Mesendoderm (in vitro differentiated cells): ENCODE measurements around the gene MYZAP.

ENCODE experiments used
- DNase-seq: peaks from one replicate; pipeline ENCODE4 v3.0.0; 2013
- H2AK5ac ChIP-seq: 2 replicates; pipeline ENCODE4 v1.6.1; 2013; ENCODE audit warnings: low read length, inconsistent platforms
- H2BK120ac ChIP-seq: 2 replicates; pipeline ENCODE4 v1.6.1; 2013; ENCODE audit warnings: low read depth, mild to moderate bottlenecking, low read length, moderate library complexity, mixed read lengths
- H2BK15ac ChIP-seq: replicated peaks from 2 replicates; pipeline ENCODE4 v1.6.1; 2013; ENCODE audit warnings: low read depth, mild to moderate bottlenecking, moderate library complexity
- H2BK5ac ChIP-seq: 2 replicates; pipeline ENCODE4 v1.6.1; 2013; ENCODE audit warnings: low read length, inconsistent platforms
- H3K18ac ChIP-seq: 2 replicates; pipeline ENCODE4 v1.6.1; 2013; ENCODE audit warnings: mild to moderate bottlenecking, low read length, mixed read lengths
- H3K23ac ChIP-seq: one replicate; pipeline ENCODE4 v1.6.1; 2013; ENCODE audit warnings: low read length
- H3K27ac ChIP-seq: 2 replicates; pipeline ENCODE4 v1.5.1; 2013; ENCODE audit warnings: low read depth, mild to moderate bottlenecking, inconsistent platforms, low read length, moderate library complexity
- H3K27me3 ChIP-seq: 2 replicates; pipeline ENCODE4 v1.6.1; 2013; ENCODE audit warnings: low read length, control low read depth, mild to moderate bottlenecking, inconsistent platforms; ENCODE audit not compliant: insufficient read depth, poor library complexity
- H3K36me3 ChIP-seq: 2 replicates; pipeline ENCODE4 v1.6.1; 2013; ENCODE audit warnings: low read length, inconsistent platforms; ENCODE audit not compliant: control insufficient read depth, insufficient read depth
- H3K4ac ChIP-seq: one replicate; pipeline ENCODE4 v1.6.1; 2013; ENCODE audit warnings: low read depth, mild to moderate bottlenecking, low read length, moderate library complexity
- H3K4me1 ChIP-seq: 2 replicates; pipeline ENCODE4 v1.6.1; 2013; ENCODE audit warnings: low read depth, low read length, inconsistent platforms; ENCODE audit not compliant: control insufficient read depth
- H3K4me2 ChIP-seq: 2 replicates; pipeline ENCODE4 v1.6.1; 2013; ENCODE audit warnings: low read length
- H3K4me3 ChIP-seq: 2 replicates; pipeline ENCODE4 v1.5.1; 2013; ENCODE audit warnings: mild to moderate bottlenecking, low read length
- H3K56ac ChIP-seq: one replicate; pipeline ENCODE4 v1.6.1; 2013; ENCODE audit warnings: low read length
- H3K79me1 ChIP-seq: 2 replicates; pipeline ENCODE4 v1.6.1; 2013; ENCODE audit warnings: low read length, inconsistent platforms
- H3K79me2 ChIP-seq: 2 replicates; pipeline ENCODE4 v1.6.1; 2013; ENCODE audit warnings: mild to moderate bottlenecking, low read length; ENCODE audit not compliant: control insufficient read depth, insufficient read depth
- H3K9ac ChIP-seq: 2 replicates; pipeline ENCODE4 v1.6.1; 2013; ENCODE audit warnings: low read length, inconsistent platforms
- H4K5ac ChIP-seq: one replicate; pipeline ENCODE4 v1.6.1; 2013; ENCODE audit warnings: low read length
- H4K8ac ChIP-seq: one replicate; pipeline ENCODE4 v1.6.1; 2013; ENCODE audit warnings: low read depth, mild to moderate bottlenecking, control low read depth, low read length, moderate library complexity
- WGBS: extraction: QIAGEN DNeasy Blood & Tissue Kit; methylation state at CpG from one replicate; pipeline ENCODE4 v1.1.7; 2013; ENCODE audit warnings: low lambda C conversion rate, missing lambda C conversion rate; ENCODE audit not compliant: insufficient coverage; ENCODE audit errors: extremely low coverage; 5-methylcytosine and 5-hydroxymethylcytosine counted together

Gene MYZAP

DNA sequence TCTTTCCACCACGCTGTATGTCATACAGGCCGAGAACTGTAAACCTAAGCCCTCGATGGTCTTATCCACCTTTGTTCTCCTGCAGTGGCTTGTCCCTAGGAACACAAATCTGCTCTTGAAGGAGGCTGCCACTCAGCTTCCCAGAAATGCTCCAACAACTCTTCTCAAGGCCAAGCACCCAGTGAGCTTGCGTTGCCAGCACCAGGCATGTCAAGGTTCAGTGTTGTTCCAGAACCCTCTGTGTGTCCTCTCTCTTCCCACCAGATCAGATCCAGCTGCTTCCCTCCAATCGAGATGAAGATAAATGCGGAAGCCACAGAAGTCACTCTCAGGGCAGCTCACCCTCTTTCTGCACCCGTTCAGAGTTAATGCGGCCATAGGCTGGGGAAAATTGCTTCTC lies 11.3 kb upstream of the MYZAP start:
- no CpG with 5 or more reads among the region's 8 CpGs for WGBS
- Histone ChIP-seq H3K36me3 (no peaks in the 10 kb centered on the region), H4K8ac (no peak overlapping the region), H4K5ac (no peak overlapping the region), H3K4ac (no peak overlapping the region), H2BK5ac (no peak overlapping the region), H2BK120ac (no peak overlapping the region), H3K4me3 (no peak overlapping the region), H3K9ac (no peak overlapping the region), H3K79me1 (no peaks in the 10 kb centered on the region), H3K18ac (no peak overlapping the region), H2BK15ac (no peak overlapping the region), H3K4me1 (no peaks in the 10 kb centered on the region), H3K56ac (no peak overlapping the region), H2AK5ac (no peak overlapping the region), H3K79me2 (no peaks in the 10 kb centered on the region), H3K27me3 (no peaks in the 10 kb centered on the region), H3K27ac (no peak overlapping the region), H3K23ac (no peak overlapping the region), H3K4me2 (no peak overlapping the region)
- no peak for DNase-seq

DNA sequence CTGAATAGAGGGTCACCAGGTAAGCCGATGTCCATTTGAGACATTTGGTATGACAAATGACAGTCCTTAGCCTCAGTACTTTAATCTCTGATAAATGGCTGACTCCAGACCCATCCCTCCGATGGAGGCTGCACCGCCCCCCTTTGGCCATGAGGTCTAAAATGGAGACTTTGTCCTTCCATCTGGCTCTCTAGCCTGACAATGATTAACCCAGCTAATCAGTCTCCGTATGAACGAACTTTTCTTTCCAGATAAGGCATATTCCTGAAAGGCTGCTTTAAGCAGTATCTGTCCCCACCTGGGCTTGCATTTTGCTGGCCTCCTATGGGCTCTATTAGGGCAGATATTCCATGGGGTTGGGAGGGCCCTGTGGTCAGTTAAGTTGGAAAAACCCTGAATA lies 10.8 kb upstream of the MYZAP start:
- no peak overlapping the region for H4K8ac ChIP-seq
- no peak overlapping the region for H3K4me2 ChIP-seq
- H3K27ac ChIP-seq: no peak overlapping the region
- H3K23ac ChIP-seq: no peak overlapping the region
- H2BK15ac ChIP-seq: no peak overlapping the region
- H2BK120ac ChIP-seq: no peak overlapping the region
- no peak overlapping the region for H2AK5ac ChIP-seq
- H3K4me1 ChIP-seq: no peaks in the 10 kb centered on the region
- no peak overlapping the region for H2BK5ac ChIP-seq
- WGBS: no CpG with 5 or more reads among the region's 5 CpGs
- no peak overlapping the region for H3K9ac ChIP-seq
- no peak overlapping the region for H3K4me3 ChIP-seq
- H3K79me1 ChIP-seq: no peaks in the 10 kb centered on the region
- no peak for DNase-seq
- H4K5ac ChIP-seq: no peak overlapping the region
- H3K27me3 ChIP-seq: no peaks in the 10 kb centered on the region
- no peak overlapping the region for H3K56ac ChIP-seq
- H3K79me2 ChIP-seq: no peaks in the 10 kb centered on the region
- H3K36me3 ChIP-seq: no peaks in the 10 kb centered on the region
- H3K18ac ChIP-seq: no peak overlapping the region
- H3K4ac ChIP-seq: no peak overlapping the region

DNA sequence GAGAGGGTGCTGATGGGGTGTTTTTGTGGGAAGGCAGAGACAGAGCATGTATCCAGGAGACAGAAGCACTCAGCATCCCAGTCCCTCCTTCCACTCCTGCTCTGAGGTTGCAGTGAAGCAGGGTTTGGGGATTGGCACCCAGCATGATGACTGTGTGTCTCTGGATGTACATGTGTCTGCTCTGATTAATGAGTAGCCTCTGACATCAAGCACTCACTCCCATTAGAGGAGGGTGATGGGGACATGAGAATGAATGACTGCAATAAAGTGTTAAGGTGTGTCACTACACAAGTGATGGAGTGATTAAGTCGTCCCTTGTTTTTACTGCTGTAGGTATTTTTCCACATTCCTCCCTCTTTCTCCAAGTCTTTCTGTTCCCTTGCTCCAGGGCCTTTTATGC lies 9.6 kb upstream of the MYZAP start:
- H2BK120ac ChIP-seq: no peak overlapping the region
- no peak overlapping the region for H3K4ac ChIP-seq
- H3K18ac ChIP-seq: no peak overlapping the region
- H3K4me1 ChIP-seq: no peaks in the 10 kb centered on the region
- H3K23ac ChIP-seq: no peak overlapping the region
- no peak overlapping the region for H3K56ac ChIP-seq
- H3K9ac ChIP-seq: no peak overlapping the region
- no peaks in the 10 kb centered on the region for H3K36me3 ChIP-seq
- no peak overlapping the region for H3K4me2 ChIP-seq
- no peak overlapping the region for H2BK5ac ChIP-seq
- H3K79me2 ChIP-seq: no peaks in the 10 kb centered on the region
- H4K5ac ChIP-seq: no peak overlapping the region
- H3K27ac ChIP-seq: no peak overlapping the region
- DNase-seq: no peak
- no peak overlapping the region for H3K4me3 ChIP-seq
- H3K79me1 ChIP-seq: no peaks in the 10 kb centered on the region
- WGBS: no CpG with 5 or more reads among the region's 1 CpG
- no peak overlapping the region for H2BK15ac ChIP-seq
- no peak overlapping the region for H4K8ac ChIP-seq
- H2AK5ac ChIP-seq: no peak overlapping the region
- no peaks in the 10 kb centered on the region for H3K27me3 ChIP-seq

DNA sequence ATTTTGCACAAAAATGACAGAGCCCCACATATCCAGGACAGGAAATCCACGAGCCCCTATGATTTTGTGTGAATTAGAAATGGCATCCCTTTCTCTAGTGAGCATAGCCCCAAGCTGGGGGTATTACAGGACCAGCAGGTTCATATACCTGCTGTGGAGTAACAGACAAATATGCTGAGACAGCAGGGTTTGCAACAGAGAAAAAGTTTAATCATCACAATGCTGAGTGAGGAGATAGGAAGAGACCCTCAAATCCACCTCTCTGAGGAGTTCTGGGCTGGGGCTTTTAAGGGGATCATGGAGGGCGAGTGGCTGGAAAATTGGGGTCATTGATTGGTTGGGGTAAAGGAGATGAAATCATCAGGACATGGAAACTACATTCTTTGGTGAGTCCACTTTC lies 8.4 kb upstream of the MYZAP start:
- H3K56ac ChIP-seq: no peak overlapping the region
- H3K79me2 ChIP-seq: no peaks in the 10 kb centered on the region
- H4K5ac ChIP-seq: no peak overlapping the region
- H2BK120ac ChIP-seq: no peak overlapping the region
- DNase-seq: no peak
- H3K27me3 ChIP-seq: no peaks in the 10 kb centered on the region
- H2BK15ac ChIP-seq: no peak overlapping the region
- no peak overlapping the region for H3K4me3 ChIP-seq
- no peak overlapping the region for H3K23ac ChIP-seq
- WGBS: no CpG with 5 or more reads among the region's 2 CpGs
- no peak overlapping the region for H3K9ac ChIP-seq
- H2AK5ac ChIP-seq: no peak overlapping the region
- H3K36me3 ChIP-seq: no peaks in the 10 kb centered on the region
- H3K27ac ChIP-seq: no peak overlapping the region
- H3K4me2 ChIP-seq: no peak overlapping the region
- H3K4me1 ChIP-seq: no peaks in the 10 kb centered on the region
- H4K8ac ChIP-seq: no peak overlapping the region
- no peaks in the 10 kb centered on the region for H3K79me1 ChIP-seq
- no peak overlapping the region for H3K4ac ChIP-seq
- no peak overlapping the region for H3K18ac ChIP-seq
- H2BK5ac ChIP-seq: no peak overlapping the region

DNA sequence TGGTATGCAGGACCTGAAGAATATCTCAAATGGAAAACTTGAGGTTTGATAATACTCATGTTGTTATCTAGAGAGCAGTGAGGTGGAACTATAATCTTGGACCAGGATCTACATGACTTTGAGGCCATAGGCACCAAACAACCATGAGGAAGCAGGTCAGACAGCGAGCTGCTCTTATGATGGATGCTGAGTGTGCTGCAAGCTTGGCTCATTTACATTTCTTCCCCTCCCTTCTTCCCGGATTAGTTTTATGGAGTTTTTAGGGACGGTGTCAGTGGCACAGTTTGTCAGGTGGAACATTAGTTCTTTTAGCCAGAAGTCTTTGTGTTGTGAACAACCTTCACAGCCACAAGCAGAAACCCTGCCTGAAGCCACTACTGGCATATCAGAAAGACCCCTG lies 8.0 kb upstream of the MYZAP start:
- DNase-seq: no peak
- H3K18ac ChIP-seq: no peak overlapping the region
- H3K4ac ChIP-seq: no peak overlapping the region
- no CpG with 5 or more reads among the region's 3 CpGs for WGBS
- H3K27me3 ChIP-seq: no peaks in the 10 kb centered on the region
- no peak overlapping the region for H2BK120ac ChIP-seq
- H4K8ac ChIP-seq: no peak overlapping the region
- H3K4me2 ChIP-seq: no peak overlapping the region
- no peak overlapping the region for H3K23ac ChIP-seq
- no peak overlapping the region for H3K27ac ChIP-seq
- H3K9ac ChIP-seq: no peak overlapping the region
- H2BK15ac ChIP-seq: no peak overlapping the region
- H3K4me1 ChIP-seq: no peaks in the 10 kb centered on the region
- H4K5ac ChIP-seq: no peak overlapping the region
- H3K79me2 ChIP-seq: no peaks in the 10 kb centered on the region
- H3K4me3 ChIP-seq: no peak overlapping the region
- no peak overlapping the region for H2BK5ac ChIP-seq
- H3K36me3 ChIP-seq: no peaks in the 10 kb centered on the region
- H2AK5ac ChIP-seq: no peak overlapping the region
- no peak overlapping the region for H3K56ac ChIP-seq
- no peaks in the 10 kb centered on the region for H3K79me1 ChIP-seq

DNA sequence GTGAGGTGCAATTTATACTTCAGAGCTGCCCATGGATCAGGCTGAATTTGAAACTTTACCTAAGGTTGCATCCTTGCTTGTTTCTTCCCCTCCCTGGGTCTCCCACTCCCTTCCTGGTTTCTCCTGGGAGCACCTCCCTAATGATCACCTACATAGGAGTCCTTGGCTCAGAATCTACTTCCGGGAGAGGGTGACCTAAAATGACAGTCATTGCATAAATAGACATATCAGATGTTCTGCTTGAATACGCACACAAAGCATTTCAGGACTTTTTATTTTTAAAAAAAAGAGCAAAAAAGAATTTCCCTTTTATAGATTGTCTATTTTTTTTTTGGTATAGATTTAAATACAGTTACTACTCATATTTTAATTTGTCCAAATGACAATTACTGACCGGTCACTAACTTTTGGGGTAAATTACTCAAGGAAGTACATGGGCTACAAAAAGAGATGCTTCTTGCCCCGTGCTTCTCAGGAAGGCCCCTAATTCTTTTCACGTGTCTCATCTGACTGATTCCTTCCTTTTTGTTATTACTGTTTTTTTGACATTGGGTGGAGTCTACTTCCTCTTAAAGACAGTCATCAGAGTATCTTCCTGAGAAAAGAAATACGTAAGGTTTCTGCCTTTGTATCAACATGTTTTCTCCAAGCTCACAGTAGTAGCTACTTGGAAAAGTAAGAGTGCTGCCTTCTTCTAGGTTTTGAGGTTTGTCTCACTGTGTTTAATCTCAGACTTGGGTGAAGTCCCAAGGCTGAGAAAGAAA lies 4.9 kb upstream of the MYZAP start:
- H3K27ac ChIP-seq: no peak overlapping the region
- no peaks in the 10 kb centered on the region for H3K27me3 ChIP-seq
- no peak overlapping the region for H3K56ac ChIP-seq
- no peak overlapping the region for H3K4me2 ChIP-seq
- no peak for DNase-seq
- H3K79me1 ChIP-seq: no peaks in the 10 kb centered on the region
- H2BK5ac ChIP-seq: no peak overlapping the region
- H3K36me3 ChIP-seq: no peaks in the 10 kb centered on the region
- no peak overlapping the region for H3K9ac ChIP-seq
- no peak overlapping the region for H4K8ac ChIP-seq
- no peaks in the 10 kb centered on the region for H3K79me2 ChIP-seq
- H3K18ac ChIP-seq: no peak overlapping the region
- no peak overlapping the region for H3K4ac ChIP-seq
- H3K4me1 ChIP-seq: no peaks in the 10 kb centered on the region
- no peak overlapping the region for H2BK120ac ChIP-seq
- H3K23ac ChIP-seq: no peak overlapping the region
- no peak overlapping the region for H2AK5ac ChIP-seq
- H4K5ac ChIP-seq: no peak overlapping the region
- no peak overlapping the region for H2BK15ac ChIP-seq
- H3K4me3 ChIP-seq: no peak overlapping the region
- WGBS: no CpG with 5 or more reads among the region's 6 CpGs
